Measurements from ENCODE around the gene MYG1.
A peak's percentile ranks its signal among the peaks of the same experiment; 100 is the strongest.
"Not testable (repeated sequence)": the region's sequence is repeated elsewhere in the genome, so short reads cannot be mapped to it uniquely, and the experiment has no call there.

Gene MYG1

GRCh38 chr12:53328043-53328435 is 28.5 kb downstream of the MYG1 start:
- no peak for ATAC-seq

DNA sequence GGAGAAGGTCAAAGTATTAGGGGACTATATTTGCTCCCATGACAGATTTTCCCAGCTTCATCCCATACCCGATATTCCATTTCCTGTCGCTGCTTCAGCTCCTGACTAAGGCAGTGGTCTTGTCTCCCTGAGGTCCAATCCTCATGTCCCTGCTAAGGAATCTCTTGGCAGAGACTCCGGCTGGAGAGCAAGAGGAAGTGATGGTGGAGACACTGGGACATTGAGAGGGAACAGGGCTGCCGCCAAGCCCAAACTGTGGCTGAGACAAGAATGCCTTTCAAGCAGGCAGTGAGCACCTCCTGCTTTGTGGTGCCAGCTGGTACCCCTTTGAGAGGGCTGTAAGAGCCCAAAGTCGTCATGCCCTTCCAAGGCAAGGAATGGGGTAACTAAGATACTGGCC is 31.2 kb downstream of the MYG1 start:
- ATAC-seq, result no peak

- not testable (repeated sequence) for ATAC-seq
Observed at GRCh38 chr12:53332339-53332738, 32.8 kb downstream of the MYG1 start.

DNA sequence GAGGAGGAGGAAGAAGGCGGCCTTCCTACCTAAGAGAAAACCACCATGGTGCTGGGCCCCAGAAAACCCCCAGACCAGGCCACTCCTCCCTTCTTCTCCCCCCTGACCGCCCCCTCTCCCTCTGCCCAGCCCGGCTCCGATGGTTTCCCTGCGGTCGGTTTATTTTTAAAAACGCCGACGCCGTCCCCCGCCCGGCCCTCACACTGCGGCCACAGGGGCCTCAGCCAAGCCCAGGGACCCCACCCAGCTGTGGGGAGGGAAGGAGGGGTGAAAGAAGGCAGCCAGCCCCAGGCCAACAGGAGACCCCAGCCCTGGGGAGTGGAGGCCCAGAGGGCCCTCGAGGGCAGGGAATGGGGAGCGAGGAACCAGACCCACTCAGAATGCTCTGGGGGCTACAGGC is 33.2 kb downstream of the MYG1 start:
- ATAC-seq, result no peak

DNA sequence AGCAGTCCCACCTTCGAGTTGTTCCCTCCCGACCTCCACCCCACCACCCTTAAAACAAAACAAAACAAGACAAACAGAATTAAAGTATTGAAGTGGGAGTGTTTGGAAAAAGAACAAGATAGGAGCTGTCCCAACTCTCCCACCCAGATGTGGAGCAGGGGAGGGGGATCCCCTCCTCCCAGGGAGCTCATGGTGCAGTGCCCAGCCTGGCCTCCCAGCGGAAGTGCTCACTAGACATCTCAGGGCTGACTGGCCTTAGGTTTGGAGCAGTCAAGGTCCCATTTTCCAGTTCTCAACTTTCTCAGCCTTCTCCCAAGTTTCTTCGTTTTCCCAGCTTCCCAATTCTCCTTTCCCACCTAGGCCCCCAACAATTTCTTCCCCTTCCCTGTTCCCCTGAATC is 33.8 kb downstream of the MYG1 start:
- no peak for ATAC-seq

DNA sequence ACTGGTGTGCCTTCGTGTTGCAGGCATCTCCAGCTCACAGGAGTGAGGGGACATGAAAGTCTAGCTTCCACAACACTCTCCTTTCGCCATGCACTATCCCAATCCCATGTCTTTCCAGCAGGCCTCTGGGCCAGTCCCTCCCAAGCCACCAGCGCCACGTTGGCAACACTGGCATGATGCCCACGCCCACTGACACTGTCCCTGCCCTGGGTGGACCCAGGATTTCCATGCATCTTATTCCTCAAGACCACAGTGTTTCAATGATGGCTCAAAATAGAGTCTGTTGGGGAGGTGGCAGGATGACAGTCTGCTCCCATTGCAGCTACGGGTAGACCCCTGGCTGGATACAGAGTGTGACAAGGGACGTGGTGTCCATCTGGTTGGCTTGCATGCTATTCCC is 34.4 kb downstream of the MYG1 start:
- no peak for ATAC-seq

DNA sequence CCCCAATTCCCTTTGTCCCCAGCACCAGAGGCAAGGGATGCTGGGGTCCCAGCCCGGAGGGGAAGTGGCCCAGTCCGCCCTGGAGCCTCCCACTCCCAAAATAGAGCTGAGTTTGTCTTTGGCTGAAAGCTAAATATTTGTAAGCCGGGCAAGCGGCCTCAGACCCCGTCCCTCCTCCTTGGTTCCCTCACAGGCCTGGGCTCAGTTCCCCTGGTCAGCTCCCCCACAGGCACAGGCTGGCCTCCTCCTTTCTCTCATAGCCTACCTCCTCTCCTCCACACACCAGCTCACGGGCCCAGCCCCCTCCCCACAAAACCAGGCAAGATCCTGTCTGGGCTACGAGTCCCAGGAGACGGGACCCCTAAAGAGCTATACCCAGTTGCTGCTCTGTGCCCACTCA is 35.3 kb downstream of the MYG1 start:
- no peak for ATAC-seq

- ATAC-seq, result no peak
Observed at GRCh38 chr12:53336181-53336681, 36.7 kb downstream of the MYG1 start, which contains the start of gene SP7. Gene SP7 (minus strand): TSS chr12:53336354. CDS start chr12:53335646, 708 bp downstream.

- no peak for ATAC-seq
Observed at GRCh38 chr12:53338017-53338416, 38.5 kb downstream of the MYG1 start.

DNA sequence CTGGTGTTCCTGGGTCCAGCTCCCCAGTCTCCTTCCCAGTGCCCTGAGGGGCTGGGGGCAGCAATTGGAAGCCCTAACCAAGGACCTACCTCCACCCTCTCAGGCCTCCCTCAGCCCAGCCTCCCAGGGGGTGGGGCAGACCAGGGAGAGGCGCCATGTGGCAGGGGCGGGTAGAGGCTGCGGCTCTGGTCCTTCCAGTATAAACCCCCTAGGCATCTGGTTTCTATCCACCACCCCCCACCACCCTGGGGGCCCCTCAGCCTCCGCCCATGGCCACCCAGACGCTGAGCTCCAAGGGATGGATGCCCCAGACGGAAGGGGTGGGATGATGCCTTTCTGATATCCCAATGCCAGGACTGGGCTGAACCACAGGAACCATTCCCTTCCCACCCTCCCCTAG is 39.4 kb downstream of the MYG1 start:
- no peak for ATAC-seq

- no peak for ATAC-seq
Observed at GRCh38 chr12:53340398-53340797, 40.9 kb downstream of the MYG1 start.

- no peak for ATAC-seq
Observed at GRCh38 chr12:53343449-53343848, 44.0 kb downstream of the MYG1 start.

DNA sequence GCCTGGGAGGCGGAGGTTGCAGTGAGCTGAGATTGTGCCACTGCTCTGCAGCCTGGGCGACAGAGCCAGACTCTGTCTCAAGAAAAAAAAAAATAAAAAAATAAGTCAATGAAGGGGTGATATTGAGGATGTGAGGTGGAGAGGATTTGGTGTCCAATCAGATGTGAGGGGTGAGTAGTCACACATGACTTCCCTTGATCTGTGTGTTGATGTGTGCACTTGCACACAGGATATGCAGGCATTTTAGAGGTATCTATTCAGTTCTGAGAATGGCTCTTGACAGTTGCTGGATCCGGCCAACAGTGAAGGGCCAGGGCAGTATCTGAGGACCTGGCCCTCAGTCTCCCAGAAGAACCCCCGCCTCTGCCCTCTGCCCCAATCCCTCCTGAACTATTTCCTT is 44.5 kb downstream of the MYG1 start:
- no peak for ATAC-seq

GRCh38 chr12:53344487-53344823 is 45.0 kb downstream of the MYG1 start:
- ATAC-seq, result peak in 1 of 2 donors; percentile 12

DNA sequence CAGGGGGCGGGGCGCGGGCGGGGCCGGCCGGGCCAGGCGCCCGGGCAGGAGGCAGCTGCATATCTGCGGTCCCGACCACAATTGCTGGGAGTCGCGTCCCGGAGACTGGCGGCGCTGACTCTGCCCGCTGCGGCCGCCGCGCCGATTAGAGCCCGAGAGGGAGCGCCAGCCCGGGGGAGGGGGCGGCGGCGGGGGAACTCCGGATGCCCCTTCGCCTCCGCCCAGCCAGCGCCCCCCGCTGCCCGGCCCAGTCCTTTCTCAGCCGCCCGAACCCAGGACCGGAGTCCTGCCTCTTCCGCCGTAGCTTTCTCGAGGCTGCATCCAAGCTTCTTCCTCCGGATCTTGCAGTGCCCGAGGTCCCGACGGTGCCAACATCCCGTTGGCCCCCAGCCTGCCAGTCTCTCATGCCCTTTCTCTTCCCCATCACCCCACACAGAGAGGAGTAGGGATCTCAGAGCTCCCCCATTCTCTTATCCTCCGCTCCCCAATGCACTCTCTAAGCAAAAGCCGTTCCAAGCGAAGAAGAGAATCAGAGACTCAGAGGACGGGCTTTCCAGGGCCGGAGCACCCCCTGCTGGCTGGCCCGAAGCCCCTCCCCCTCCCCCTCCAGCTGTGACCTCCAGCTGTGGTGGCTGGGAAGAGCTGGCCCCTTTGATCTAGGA is 45.5 kb downstream of the MYG1 start:
- ATAC-seq, result peak; percentile 79 to 82

DNA sequence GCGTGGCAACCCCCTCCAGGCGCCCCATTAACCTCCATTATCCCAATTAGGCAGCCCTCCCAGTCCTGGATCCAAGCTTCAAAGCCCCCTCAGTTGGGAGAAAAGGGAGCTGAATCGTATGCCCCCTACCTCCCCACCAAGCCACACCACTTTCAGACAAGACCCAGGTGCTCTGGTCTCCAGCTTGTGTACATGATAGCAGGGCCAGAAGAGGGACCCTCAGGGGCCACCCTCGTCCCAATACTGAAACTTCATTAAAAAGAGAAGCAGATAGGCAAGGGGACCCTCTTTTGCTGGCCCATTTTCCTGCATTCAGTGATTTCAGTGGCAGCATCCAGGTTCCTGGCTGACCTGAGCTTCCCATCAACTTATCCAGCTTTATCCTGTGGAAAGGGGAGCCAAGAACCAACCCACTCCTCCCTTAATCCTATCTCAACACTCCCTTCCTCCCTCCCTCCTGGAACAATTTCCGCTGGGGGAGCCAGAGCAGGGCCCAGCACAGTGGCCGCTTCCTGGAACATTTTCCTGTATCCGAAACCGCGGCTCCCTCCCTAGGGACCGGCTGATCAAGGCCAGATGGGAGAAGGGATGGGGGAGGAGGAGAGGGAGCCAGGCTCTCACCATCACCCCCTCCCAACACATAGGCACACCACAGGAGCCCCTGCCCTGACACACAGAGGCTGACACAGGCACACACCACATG is 46.1 kb downstream of the MYG1 start:
- ATAC-seq, result peak in 1 of 2 donors; percentile 3

GRCh38 chr12:53346491-53346890 is 47.0 kb downstream of the MYG1 start:
- no peak for ATAC-seq

- ATAC-seq, result no peak
Observed at GRCh38 chr12:53347905-53348304, 48.4 kb downstream of the MYG1 start.

- peak; percentile 99 for ATAC-seq
Observed at GRCh38 chr12:53352331-53353256, 53.1 kb downstream of the MYG1 start.

DNA sequence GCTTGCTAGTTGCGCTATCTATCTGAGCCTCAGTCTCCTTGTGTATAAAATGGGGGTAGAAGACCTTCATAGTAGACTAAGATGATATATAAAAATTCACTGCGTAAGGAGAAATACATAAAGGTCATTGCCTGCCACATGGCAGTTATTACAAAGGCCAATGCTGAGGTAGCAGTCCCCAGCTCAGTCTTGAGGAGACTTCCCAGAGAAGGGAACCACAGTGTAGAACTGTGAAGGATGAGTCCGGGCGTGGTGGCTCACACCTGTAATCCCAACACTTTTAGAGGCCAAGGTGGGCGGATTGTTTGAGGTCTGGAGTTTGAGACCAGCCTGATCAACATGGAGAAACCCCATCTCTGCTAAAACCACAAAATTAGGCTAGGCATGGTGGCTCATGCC is 53.8 kb downstream of the MYG1 start:
- no peak for ATAC-seq

DNA sequence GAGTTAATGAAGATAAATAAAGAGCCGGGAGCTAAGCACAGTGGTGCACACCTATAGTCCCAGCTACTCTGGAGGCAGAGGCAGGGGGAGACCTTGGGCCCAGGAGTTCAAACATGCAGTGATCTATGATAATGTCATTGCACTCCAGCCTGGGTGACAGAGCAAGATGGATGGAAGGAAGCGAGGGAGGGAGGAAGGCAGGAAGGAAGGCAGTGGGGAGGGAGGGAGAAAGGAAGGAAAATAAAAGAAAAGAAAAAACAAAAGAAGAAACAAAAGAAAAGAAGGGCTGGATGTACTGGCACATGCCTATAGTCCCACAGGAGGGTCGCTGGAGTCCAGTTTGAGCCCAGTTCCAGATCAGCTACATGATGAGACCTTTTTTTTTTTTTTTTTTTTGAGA is 55.6 kb downstream of the MYG1 start:
- ATAC-seq, result no peak
